GM10266 (cell line): ENCODE data around the gene NPIPA8.
"Not testable (repeated sequence)": the region's sequence is repeated elsewhere in the genome, so short reads cannot be mapped to it uniquely, and the experiment has no call there.

Experiments
- DNase-seq: peaks from one replicate; pipeline ENCODE4 v3.0.0; 2012; ENCODE audit errors: extremely low spot score

Gene NPIPA8

GRCh38 chr16:18280319-18280718 is 56.2 kb downstream of the NPIPA8 start:
- DNase-seq = not testable (repeated sequence)

- not testable (repeated sequence) for DNase-seq
These were observed 59.8 kb downstream of the NPIPA8 start for GRCh38 chr16:18276756-18277155.

- DNase-seq = not testable (repeated sequence)
These were observed 66.4 kb downstream of the NPIPA8 start for GRCh38 chr16:18270171-18270570.
